NCI-H1417 treated with DMSO at 0.1 percent for 48 hours (cell line): ENCODE results near the gene TLE6.
"Not testable (repeated sequence)": the region's sequence is repeated elsewhere in the genome, so short reads cannot be mapped to it uniquely, and the experiment has no call there.

Experiments
- DNase-seq: peaks from one replicate; lab custom pipeline; 2025; lab: John Stamatoyannopoulos, UW

The TLE6 gene

GRCh38 chr19:3004522-3004921, 27.2 kb downstream of the TLE6 start:
- DNase-seq: no peak

GRCh38 chr19:3005345-3005744, 28.0 kb downstream of the TLE6 start:
- no peak for DNase-seq

- no peak for DNase-seq
These were observed 28.9 kb downstream of the TLE6 start for GRCh38 chr19:3006075-3006767.

GRCh38 chr19:3007975-3008374, 30.6 kb downstream of the TLE6 start:
- DNase-seq: no peak

- DNase-seq: no peak
These were observed 31.6 kb downstream of the TLE6 start for GRCh38 chr19:3008994-3009393.

GRCh38 chr19:3010871-3011270, 33.5 kb downstream of the TLE6 start:
- DNase-seq: no peak

GRCh38 chr19:3012059-3012458, 34.7 kb downstream of the TLE6 start:
- not testable (repeated sequence) for DNase-seq

GRCh38 chr19:3012621-3013262, 35.4 kb downstream of the TLE6 start:
- DNase-seq: no peak

GRCh38 chr19:3013263-3013725, 35.9 kb downstream of the TLE6 start:
- DNase-seq: no peak

GRCh38 chr19:3014135-3014534, 36.8 kb downstream of the TLE6 start:
- no peak for DNase-seq

- no peak for DNase-seq
These were observed 38.0 kb downstream of the TLE6 start for GRCh38 chr19:3015126-3016057.

GRCh38 chr19:3017923-3018322, 40.6 kb downstream of the TLE6 start:
- no peak for DNase-seq

- DNase-seq: no peak
These were observed 42.0 kb downstream of the TLE6 start for GRCh38 chr19:3019211-3019854.

- DNase-seq: no peak
These were observed 43.1 kb downstream of the TLE6 start for GRCh38 chr19:3020321-3020960.

GRCh38 chr19:3024509-3024869, 47.1 kb downstream of the TLE6 start:
- no peak for DNase-seq

GRCh38 chr19:3024870-3025548, 47.6 kb downstream of the TLE6 start:
- no peak for DNase-seq

GRCh38 chr19:3025549-3025886, 48.2 kb downstream of the TLE6 start:
- no peak for DNase-seq

- DNase-seq: no peak
These were observed 49.4 kb downstream of the TLE6 start for GRCh38 chr19:3026768-3027167.

GRCh38 chr19:3027292-3027691, 49.9 kb downstream of the TLE6 start:
- DNase-seq: no peak

GRCh38 chr19:3027981-3028304, 50.6 kb downstream of the TLE6 start:
- no peak for DNase-seq

- DNase-seq: no peak
These were observed 51.1 kb downstream of the TLE6 start for GRCh38 chr19:3028305-3029064.
